Naive B cell (primary cell): ENCODE data around the gene PRRG4. TPM values are rescaled to one million over a fixed set of nuclear protein-coding genes. Genes with fewer than 3 reads are reported as not detected.
"Not testable (repeated sequence)": the region's sequence is repeated elsewhere in the genome, so short reads cannot be mapped to it uniquely, and the experiment has no call there.

Experiments
- ATAC-seq, 2 donors: fragments of 150-1000 bp; cut with Tn5 transposase; 2 replicates each; pipeline ENCODE4 v1.10.0; 2021; ENCODE audit warnings: low read depth in 2 of 2, mild to moderate bottlenecking in 2 of 2, moderate library complexity in 2 of 2
- DNase-seq: peaks from one replicate; pipeline ENCODE4 v3.0.0; 2022
- H3K27ac Mint-ChIP-seq, 6 donors: one replicate each; pipeline ENCODE4 v1.8.0; 2020 to 2022; ENCODE audit warnings: mild to moderate bottlenecking in 6 of 6, mixed read lengths in 6 of 6, moderate library complexity in 5 of 6, inconsistent platforms in 2 of 6
- H3K27me3 Mint-ChIP-seq, 3 donors: one replicate each; pipeline ENCODE4 v1.8.0; 2021 to 2022; ENCODE audit warnings: mixed read lengths in 3 of 3, mild to moderate bottlenecking in 1 of 3
- H3K36me3 Mint-ChIP-seq, 2 donors: one replicate each; pipeline ENCODE4 v1.8.0; 2020 to 2022; ENCODE audit warnings: mixed read lengths in 2 of 2, inconsistent platforms in 1 of 2, mild to moderate bottlenecking in 1 of 2
- H3K4me1 Mint-ChIP-seq, 3 donors: one replicate each; pipeline ENCODE4 v1.8.0; 2020 to 2022; ENCODE audit warnings: mixed read lengths in 3 of 3, inconsistent platforms in 1 of 3, mild to moderate bottlenecking in 1 of 3, moderate library complexity in 1 of 3
- H3K4me3 Mint-ChIP-seq, 8 donors: one replicate each; pipeline ENCODE4 v1.8.0; 2020 to 2022; ENCODE audit warnings: mild to moderate bottlenecking in 8 of 8, mixed read lengths in 8 of 8, moderate library complexity in 8 of 8, inconsistent platforms in 2 of 8
- H3K9me3 Mint-ChIP-seq, 7 donors: one replicate each; pipeline ENCODE4 v1.8.0; 2020 to 2022; ENCODE audit warnings: mixed read lengths in 7 of 7, mild to moderate bottlenecking in 5 of 7, inconsistent platforms in 2 of 7, moderate library complexity in 1 of 7
- polyA plus RNA-seq, 6 donors: library from polyadenylated mRNA; unstranded; fragments of 300-500 nt; fragmentation: Illumina TruSeq; gene quantifications; one replicate each; pipeline ENCODE4 v1.2.3, GENCODE V29; 2021; ENCODE audit warnings: low read depth in 6 of 6

PRRG4 gene
- polyA plus RNA-seq, 6 donors from 2014 or later: not detected

GRCh38 chr11:32874132-32874531 is 44.4 kb downstream of the PRRG4 start:
- peaks cover 0 to 22% (median 16%) of the 10 kb centered on the region in 3 donors for H3K27me3 Mint-ChIP-seq
- no peaks in the 10 kb centered on the region for H3K4me1 Mint-ChIP-seq
- H3K4me3 Mint-ChIP-seq: no peak overlapping the region
- DNase-seq: no peak
- no peak for ATAC-seq
- no peak overlapping the region for H3K27ac Mint-ChIP-seq
- H3K36me3 Mint-ChIP-seq: no peaks in the 10 kb centered on the region
- H3K9me3 Mint-ChIP-seq: peaks cover 0 to 9% (median 3%) of the 10 kb centered on the region in 7 donors

DNA sequence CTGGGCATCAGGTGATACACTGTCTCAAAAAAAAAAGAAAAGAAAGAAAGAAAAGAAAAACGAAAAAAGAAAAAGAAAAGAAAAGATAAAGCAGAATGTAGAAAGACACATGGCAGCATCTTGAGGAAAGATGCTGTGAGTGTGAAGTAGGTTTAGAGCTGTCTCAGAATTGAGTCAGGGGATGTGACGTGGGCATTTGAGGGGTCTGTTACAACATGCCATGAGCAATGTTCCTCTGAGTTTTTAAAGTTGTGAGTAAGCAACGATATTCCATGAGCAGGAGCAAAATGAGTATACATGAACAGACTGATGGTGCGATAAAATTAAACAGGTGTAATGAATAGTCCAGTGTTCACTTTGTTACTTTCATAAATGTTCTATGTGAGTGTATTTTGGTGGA is 51.6 kb downstream of the PRRG4 start:
- no peaks in the 10 kb centered on the region for H3K4me1 Mint-ChIP-seq
- peak overlapping the region in 1 of 8 donors; percentile 24 for H3K4me3 Mint-ChIP-seq
- ATAC-seq: no peak
- H3K27me3 Mint-ChIP-seq: peaks cover 0 to 5% (median 4%) of the 10 kb centered on the region in 3 donors
- H3K27ac Mint-ChIP-seq: peak overlapping the region in 2 of 6 donors; percentile 35 to 43
- H3K9me3 Mint-ChIP-seq: no peaks in the 10 kb centered on the region
- no peak for DNase-seq
- H3K36me3 Mint-ChIP-seq: no peaks in the 10 kb centered on the region

- Mint-ChIP-seq H3K4me3 (no peak overlapping the region), H3K27ac (no peak overlapping the region), H3K27me3 (peaks cover 0 to 4% (median 0%) of the 10 kb centered on the region in 3 donors), H3K9me3 (no peaks in the 10 kb centered on the region), H3K36me3 (no peaks in the 10 kb centered on the region), H3K4me1 (no peaks in the 10 kb centered on the region)
- ATAC-seq (no peak), DNase-seq (no peak)
These were observed 53.7 kb downstream of the PRRG4 start for GRCh38 chr11:32883421-32883820.

DNA sequence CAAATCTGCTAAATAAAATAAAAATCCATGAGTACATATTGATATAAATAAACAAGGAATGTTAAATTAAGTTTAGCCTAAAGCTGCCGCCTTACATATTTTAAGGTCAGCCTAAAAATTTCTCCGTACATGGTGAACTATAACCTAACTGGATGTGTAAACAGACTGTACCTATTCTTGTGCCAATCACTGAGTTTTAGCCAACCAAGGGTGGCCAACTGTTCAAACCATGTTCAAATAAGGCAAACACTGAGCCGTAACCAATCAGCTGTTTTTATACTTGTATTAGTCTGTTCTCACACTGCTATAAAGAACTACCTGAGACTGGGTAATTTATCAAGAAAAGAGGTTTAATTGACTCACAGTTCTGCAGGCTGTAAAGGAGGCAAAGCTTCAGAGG is 54.3 kb downstream of the PRRG4 start:
- Mint-ChIP-seq H3K4me3 (no peak overlapping the region), H3K36me3 (no peaks in the 10 kb centered on the region), H3K9me3 (no peaks in the 10 kb centered on the region), H3K27me3 (peaks cover 0 to 4% (median 0%) of the 10 kb centered on the region in 3 donors), H3K4me1 (no peaks in the 10 kb centered on the region), H3K27ac (no peak overlapping the region)
- ATAC-seq (no peak), DNase-seq (no peak)

DNA sequence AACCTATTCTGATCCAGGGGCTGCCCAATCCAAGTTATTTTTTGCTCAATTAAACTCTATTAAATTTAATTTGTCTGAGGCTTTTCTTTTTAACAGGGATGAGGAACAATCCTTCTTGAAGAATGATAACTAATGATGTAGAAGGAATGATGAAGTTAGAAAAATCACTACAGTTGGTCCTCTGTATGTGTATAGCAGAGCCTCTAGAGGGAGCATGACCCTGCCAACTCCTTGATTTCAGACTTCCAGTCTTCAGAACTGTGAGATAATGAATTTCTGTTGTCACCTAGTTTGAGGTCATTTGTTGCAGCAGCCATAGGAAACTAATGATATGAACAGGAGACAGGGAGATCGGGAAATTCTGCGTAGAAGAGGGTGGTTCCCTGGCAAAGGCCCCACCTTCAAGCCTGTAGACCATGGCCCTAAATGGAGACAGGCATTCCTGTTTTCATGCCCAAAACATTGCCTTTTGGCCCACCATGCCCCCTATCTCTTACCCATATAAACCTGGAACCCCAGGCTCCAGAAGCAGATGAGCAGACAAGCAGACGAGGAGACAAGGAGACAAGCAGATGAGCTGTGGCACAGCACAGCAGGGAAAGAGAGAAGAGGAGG is 55.1 kb downstream of the PRRG4 start:
- no peak for DNase-seq
- Mint-ChIP-seq H3K9me3 (no peaks in the 10 kb centered on the region), H3K27ac (no peak overlapping the region), H3K36me3 (no peaks in the 10 kb centered on the region), H3K4me3 (no peak overlapping the region), H3K4me1 (no peaks in the 10 kb centered on the region), H3K27me3 (peaks cover 0 to 4% (median 0%) of the 10 kb centered on the region in 3 donors)
- ATAC-seq: peak; percentile 33 to 53

DNA sequence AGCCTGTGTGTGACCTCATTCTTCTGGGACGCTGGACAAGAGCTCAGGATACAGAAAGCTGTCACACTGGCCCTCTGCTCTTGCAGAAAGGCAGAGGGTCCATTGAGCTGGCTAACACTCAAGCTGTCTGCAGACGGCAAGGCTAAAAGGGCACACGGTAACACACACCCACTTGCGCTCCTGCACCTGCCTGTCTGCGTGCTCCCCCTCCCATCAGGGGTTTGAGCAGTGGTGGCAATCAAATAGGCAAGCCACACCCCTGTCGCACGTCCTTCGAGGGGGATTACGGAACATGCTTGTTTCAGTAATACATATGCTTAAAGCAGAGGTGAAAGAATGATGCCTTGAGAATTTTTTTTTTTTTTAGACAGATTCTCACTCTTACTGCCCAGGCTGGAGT is 55.8 kb downstream of the PRRG4 start:
- ATAC-seq (no peak), DNase-seq (no peak)
- H3K9me3 Mint-ChIP-seq: no peaks in the 10 kb centered on the region
- H3K27ac Mint-ChIP-seq: no peak overlapping the region
- H3K27me3 Mint-ChIP-seq: peaks cover 0 to 4% (median 0%) of the 10 kb centered on the region in 3 donors
- no peaks in the 10 kb centered on the region for H3K4me1 Mint-ChIP-seq
- H3K4me3 Mint-ChIP-seq: no peak overlapping the region
- H3K36me3 Mint-ChIP-seq: no peaks in the 10 kb centered on the region

GRCh38 chr11:32886180-32886579 is 56.5 kb downstream of the PRRG4 start:
- H3K4me1 Mint-ChIP-seq: peaks cover 0 to under 1% (median under 1%) of the 10 kb centered on the region in 3 donors
- no peak overlapping the region for H3K4me3 Mint-ChIP-seq
- no peak overlapping the region for H3K27ac Mint-ChIP-seq
- H3K9me3 Mint-ChIP-seq: no peaks in the 10 kb centered on the region
- H3K27me3 Mint-ChIP-seq: no peaks in the 10 kb centered on the region
- no peak for DNase-seq
- no peaks in the 10 kb centered on the region for H3K36me3 Mint-ChIP-seq
- ATAC-seq: no peak

GRCh38 chr11:32887707-32888383 is 58.1 kb downstream of the PRRG4 start:
- not testable (repeated sequence) for H3K4me3 Mint-ChIP-seq, DNase-seq, H3K27ac Mint-ChIP-seq, H3K9me3 Mint-ChIP-seq, ATAC-seq, H3K27me3 Mint-ChIP-seq, H3K36me3 Mint-ChIP-seq
- peaks cover 9 to 10% (median 9%) of the 10 kb centered on the region in 3 donors for H3K4me1 Mint-ChIP-seq

DNA sequence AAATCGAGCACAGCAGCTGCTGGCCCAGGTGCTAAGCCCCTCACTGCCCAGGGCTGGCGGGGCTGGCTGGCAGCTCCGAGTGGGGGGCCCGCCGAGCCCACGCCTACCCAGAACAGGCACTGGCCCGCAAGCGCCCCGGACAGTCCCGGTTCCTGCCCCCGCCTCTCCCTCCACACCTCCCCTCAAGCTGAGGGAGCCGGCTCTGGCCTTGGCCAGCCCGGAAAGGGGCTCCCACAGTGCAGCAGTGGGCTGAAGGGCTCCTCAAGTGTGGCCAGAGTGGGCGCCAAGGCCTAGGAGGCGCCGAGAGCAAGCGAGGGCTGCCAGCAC is 58.6 kb downstream of the PRRG4 start:
- H3K27me3 Mint-ChIP-seq, H3K9me3 Mint-ChIP-seq, DNase-seq, H3K4me3 Mint-ChIP-seq, H3K36me3 Mint-ChIP-seq, ATAC-seq: not testable (repeated sequence)
- Mint-ChIP-seq H3K27ac (peak overlapping the region in 1 of 6 donors; percentile 38), H3K4me1 (peaks cover 9 to 11% (median 9%) of the 10 kb centered on the region in 3 donors)

GRCh38 chr11:32888805-32889204 is 59.1 kb downstream of the PRRG4 start:
- no peak for ATAC-seq
- no peaks in the 10 kb centered on the region for H3K36me3 Mint-ChIP-seq
- no peak overlapping the region for H3K4me3 Mint-ChIP-seq
- H3K4me1 Mint-ChIP-seq: peaks cover 9 to 16% (median 11%) of the 10 kb centered on the region in 3 donors
- no peaks in the 10 kb centered on the region for H3K27me3 Mint-ChIP-seq
- H3K27ac Mint-ChIP-seq: no peak overlapping the region
- DNase-seq: no peak
- H3K9me3 Mint-ChIP-seq: no peaks in the 10 kb centered on the region

- ATAC-seq (no peak), DNase-seq (no peak)
- Mint-ChIP-seq H3K4me3 (peak overlapping the region in 7 of 8 donors; percentile 60 to 97 (median 91)), H3K36me3 (no peaks in the 10 kb centered on the region), H3K27me3 (no peaks in the 10 kb centered on the region), H3K27ac (peak overlapping the region in 5 of 6 donors; percentile 34 to 90 (median 79)), H3K4me1 (peaks cover 16 to 22% (median 22%) of the 10 kb centered on the region in 3 donors), H3K9me3 (no peaks in the 10 kb centered on the region)
These were observed 61.3 kb downstream of the PRRG4 start for GRCh38 chr11:32890843-32891656.

DNA sequence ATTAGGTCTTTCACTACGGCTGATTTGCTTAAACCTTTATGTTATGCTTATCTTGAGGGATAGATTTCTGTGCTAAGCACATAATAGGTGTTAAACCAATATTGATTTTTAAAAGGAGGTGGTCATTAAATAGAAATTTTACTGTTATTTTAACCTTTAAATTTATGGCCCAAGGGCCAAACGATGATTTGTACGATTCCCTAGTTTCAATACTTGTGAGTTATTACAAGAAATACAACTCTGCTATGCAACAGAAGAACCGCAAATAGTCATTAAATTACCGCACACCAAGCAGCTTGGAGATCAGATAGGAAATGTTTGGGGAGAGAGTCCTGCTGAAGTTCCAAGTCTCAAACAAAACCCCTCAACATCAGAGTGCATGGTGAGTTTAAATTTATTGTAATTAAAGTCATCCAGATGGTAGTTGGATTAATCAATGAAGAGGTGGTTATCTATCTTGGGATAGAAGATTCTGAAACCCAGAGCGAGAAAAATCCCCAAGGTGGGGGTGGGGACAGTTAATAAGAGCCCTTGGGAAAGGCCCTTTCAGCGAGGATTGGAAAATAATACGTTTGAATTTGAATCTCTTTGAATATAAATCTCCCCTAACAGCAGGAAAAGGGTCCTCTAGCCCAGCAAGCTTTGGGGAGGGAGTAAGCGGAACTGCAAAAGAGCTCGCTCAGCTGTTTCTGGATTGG is 62.1 kb downstream of the PRRG4 start:
- DNase-seq (no peak), ATAC-seq (no peak)
- H3K27me3 Mint-ChIP-seq: no peaks in the 10 kb centered on the region
- peak overlapping the region; percentile 79 to 97 (median 86) for H3K27ac Mint-ChIP-seq
- no peaks in the 10 kb centered on the region for H3K36me3 Mint-ChIP-seq
- H3K4me3 Mint-ChIP-seq: peak overlapping the region; percentile 87 to 97 (median 93)
- no peaks in the 10 kb centered on the region for H3K9me3 Mint-ChIP-seq
- H3K4me1 Mint-ChIP-seq: peaks cover 16 to 22% (median 22%) of the 10 kb centered on the region in 3 donors

DNA sequence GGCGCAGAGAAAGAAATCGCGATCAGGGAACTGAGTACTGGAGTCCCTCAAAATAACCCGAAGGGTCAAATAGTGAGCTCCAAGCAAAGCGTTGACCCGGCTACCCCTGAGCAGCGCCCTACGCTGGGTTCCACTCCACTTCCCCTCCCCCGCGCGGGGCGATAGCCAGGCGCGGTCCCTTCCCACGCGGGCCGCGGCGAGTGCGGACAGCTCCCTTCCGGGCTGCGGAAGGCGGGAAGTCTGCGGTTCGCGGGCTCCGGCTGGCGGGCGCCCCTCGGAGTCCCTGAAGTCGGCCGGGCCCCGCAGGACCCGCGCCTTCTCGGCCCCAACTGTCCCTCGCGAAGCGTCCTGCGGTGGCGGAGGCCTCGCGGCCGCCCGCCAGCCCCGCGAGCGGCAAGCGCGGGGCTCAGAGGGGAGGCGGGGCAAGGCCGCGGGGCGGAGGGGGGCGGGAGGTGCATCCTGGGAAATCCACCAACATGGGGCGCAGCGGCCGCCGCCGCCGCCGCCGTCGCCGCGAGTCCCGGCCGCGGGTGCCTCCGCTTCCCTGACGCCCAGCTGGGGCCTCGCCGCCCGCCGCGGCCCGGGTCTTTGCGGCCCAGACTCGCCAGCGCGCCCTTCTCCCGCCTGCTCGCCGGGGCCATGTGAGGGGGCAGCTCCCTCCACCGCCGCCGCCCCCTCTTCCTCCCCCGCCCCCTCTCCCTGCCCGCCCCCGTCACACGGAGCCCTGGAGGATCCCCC is 62.8 kb downstream of the PRRG4 start, which contains the start of gene QSER1:
Gene QSER1, plus strand, starts transcription at position 457 of the 738 bp plus-strand sequence. CDS start 315 bp downstream, outside the sequence.
- Mint-ChIP-seq H3K4me3 (peak within 1 kb of the TSS; percentile 92 to 98 (median 95)), H3K27ac (peak within 1 kb of the TSS; percentile 82 to 97 (median 90)), H3K9me3 (no peaks in the 10 kb centered on the region), H3K27me3 (no peaks in the 10 kb centered on the region), H3K4me1 (peaks cover 19 to 25% (median 22%) of the 10 kb centered on the region in 3 donors), H3K36me3 (no peaks in the 10 kb centered on the region)
- ATAC-seq (peak; percentile 72 to 75), DNase-seq (peak; percentile 73)
